HepG2 (cell line): ENCODE data around the gene PLEKHA6. TPM values are rescaled to one million over a fixed set of nuclear protein-coding genes. Genes with fewer than 3 reads are reported as not detected.

Experiments used
- ATAC-seq: fragments of 200-7000 bp; cut with Tn5 transposase; 3 replicates; pipeline ENCODE4 v1.9.1; 2020; ENCODE audit warnings: mild to moderate bottlenecking, moderate library complexity
- BruUV-seq: library from RNA; stranded (reverse); fragments of 400-500 nt; replicated peaks from 2 replicates; lab custom pipeline; 2021; lab: Mats Ljungman, UMichigan
- CTCF ChIA-PET: fragments of 300-600 bp; formaldehyde crosslinking; extraction: SDS; loops from one replicate; lab custom pipeline; 2021; ENCODE audit warnings: low total read pairs, inconsistent platforms, low intra/inter-chr PET ratio; lab: Yijun Ruan, JAX
- POLR2A ChIA-PET: fragments of 350-600 bp; sonication (Branson Sonifier 250); formaldehyde crosslinking; loops from one replicate; lab custom pipeline; 2020; ENCODE audit warnings: antibody characterized with exemption, inconsistent platforms; lab: Yijun Ruan, JAX
- DNase-seq: peaks from one replicate; pipeline ENCODE4 v3.0.0-alpha.2; 2015; ENCODE audit warnings: low spot score
- FAIRE-seq: peaks from 3 replicates; lab custom pipeline; 2011; peaks lifted over from hg19 to GRCh38; lab: Jason Lieb, UNC
- H2AFZ ChIP-seq: one replicate; pipeline ENCODE4 v1.6.1; 2011; ENCODE audit warnings: low read length, inconsistent platforms
- H3K27ac ChIP-seq: fragments of 300-600 bp; 3 replicates; pipeline ENCODE4 v1.8.0; 2011; ENCODE audit warnings: mixed run types, mild to moderate bottlenecking, mixed read lengths, low read length, inconsistent platforms; ENCODE audit not compliant: insufficient read depth; ENCODE audit errors: extremely low read length
- H3K27me3 ChIP-seq, 2 experiments: fragments of 200-600 bp in 1 of 2; 2 replicates in 1 of 2; 3 replicates in 1 of 2; pipeline versions ENCODE4 v1.6.0 to v1.8.0; 2011; ENCODE audit warnings: low read length in 2 of 2, mild to moderate bottlenecking in 2 of 2, moderate library complexity in 2 of 2, inconsistent platforms in 1 of 2; ENCODE audit not compliant: insufficient read depth in 2 of 2, control insufficient read depth in 1 of 2
- H3K36me3 ChIP-seq, 2 experiments: fragments of 200-600 bp in 1 of 2; replicated peaks in 1 of 2; 2 replicates in 1 of 2; 3 replicates in 1 of 2; pipeline versions ENCODE4 v1.5.1 to v1.8.0; 2011; ENCODE audit warnings: low read length in 2 of 2, inconsistent platforms in 1 of 2; ENCODE audit not compliant: insufficient read depth in 2 of 2, control insufficient read depth in 1 of 2
- H3K4me1 ChIP-seq: 2 replicates; pipeline ENCODE4 v1.5.1; 2012; ENCODE audit warnings: low read length, inconsistent platforms; ENCODE audit not compliant: insufficient read depth
- H3K4me2 ChIP-seq: 2 replicates; pipeline ENCODE4 v1.6.0; 2011; ENCODE audit warnings: low read depth, low read length, inconsistent platforms
- H3K4me3 ChIP-seq, 3 experiments: fragments of 200-600 bp in 1 of 3; sonication (generic), shearing (Covaris generic) in 1 of 3; replicated peaks in 1 of 3; 2 replicates each; pipeline ENCODE4 v1.5.1; 2011 to 2016; ENCODE audit warnings: low read length in 3 of 3, inconsistent platforms in 2 of 3, low read depth in 2 of 3, mild to moderate bottlenecking in 2 of 3, control low read depth in 1 of 3, mixed read lengths in 1 of 3; ENCODE audit not compliant: insufficient read depth in 1 of 3
- H3K79me2 ChIP-seq: one replicate; pipeline ENCODE4 v1.6.1; 2011; ENCODE audit warnings: low read length, inconsistent platforms; ENCODE audit not compliant: insufficient read depth
- H3K9ac ChIP-seq: 2 replicates; pipeline ENCODE4 v1.6.0; 2011; ENCODE audit warnings: mild to moderate bottlenecking, low read depth, low read length, inconsistent platforms; ENCODE audit not compliant: insufficient read depth
- H3K9me3 ChIP-seq: 2 replicates; pipeline ENCODE4 v1.5.1; 2012; ENCODE audit warnings: mild to moderate bottlenecking, low read length
- H4K20me1 ChIP-seq: 2 replicates; pipeline ENCODE4 v1.6.0; 2011; ENCODE audit warnings: inconsistent platforms, mild to moderate bottlenecking, low read length, moderate library complexity; ENCODE audit not compliant: insufficient read depth
- KAT8 ChIP-seq: IDR thresholded peaks from 2 replicates; pipeline ENCODE4 v1.6.1; 2016; ENCODE audit warnings: missing genetic modification reagents, missing compliant biosample characterization
- MAZ ChIP-seq, 2 experiments: sonication (generic) in 1 of 2; formaldehyde crosslinking in 1 of 2; IDR thresholded peaks; 2 replicates each; pipeline versions ENCODE4 v1.5.0 to v1.6.1; 2012 to 2020; ENCODE audit warnings: low read depth in 2 of 2, mild to moderate bottlenecking in 2 of 2, borderline replicate concordance in 1 of 2, improper control_type of control experiment in 1 of 2, low read length in 1 of 2, missing genetic modification reagents in 1 of 2, moderate library complexity in 1 of 2
- NR2C2 ChIP-seq: sonication (generic); formaldehyde crosslinking; IDR thresholded peaks from 2 replicates; pipeline ENCODE4 v1.4.0; 2020; ENCODE audit warnings: missing genetic modification reagents, mild to moderate bottlenecking, moderate library complexity, borderline replicate concordance
- RFXAP ChIP-seq: sonication (generic); formaldehyde crosslinking; IDR thresholded peaks from 2 replicates; pipeline ENCODE4 v1.4.0; 2020; ENCODE audit warnings: missing genetic modification reagents, borderline replicate concordance
- SETDB1 ChIP-seq: sonication (generic); formaldehyde crosslinking; IDR thresholded peaks from 2 replicates; pipeline ENCODE4 v1.5.1; 2020; ENCODE audit warnings: missing genetic modification reagents, mild to moderate bottlenecking, borderline replicate concordance
- STAG1 ChIP-seq: sonication (generic); formaldehyde crosslinking; IDR thresholded peaks from 2 replicates; pipeline ENCODE4 v1.4.0; 2020; ENCODE audit warnings: missing genetic modification reagents
- TBP ChIP-seq: sonication (generic); formaldehyde crosslinking; IDR thresholded peaks from 2 replicates; pipeline ENCODE4 v1.5.0; 2020; ENCODE audit warnings: missing genetic modification reagents
- ZBTB3 ChIP-seq: sonication (generic); formaldehyde crosslinking; IDR thresholded peaks from 2 replicates; pipeline ENCODE4 v1.4.0; 2020; ENCODE audit warnings: low read depth, mild to moderate bottlenecking, moderate library complexity, missing genetic modification reagents, borderline replicate concordance
- ZNF292 ChIP-seq: sonication (generic); formaldehyde crosslinking; IDR thresholded peaks from 2 replicates; pipeline ENCODE4 v1.8.1; 2022; ENCODE audit warnings: mild to moderate bottlenecking, low read depth, missing genetic modification reagents, borderline replicate concordance
- ZNF773 ChIP-seq: sonication (generic); formaldehyde crosslinking; IDR thresholded peaks from 2 replicates; pipeline ENCODE4 v1.4.0; 2020; ENCODE audit warnings: missing genetic modification reagents, borderline replicate concordance
- WGBS: methylation state at CpG from one replicate; pipeline ENCODE4 v1.1.6; 2017; ENCODE audit warnings: low lambda C conversion rate; 5-methylcytosine and 5-hydroxymethylcytosine counted together
- in situ Hi-C: cut with HindIII; loops from 2 replicates; pipeline ENCODE4 v1.10.0; 2017; ENCODE audit warnings: low pct_unique_long_range_greater_than_20kb; ENCODE audit not compliant: extremely low pct_ligation_motif_present
- intact Hi-C: fragments of 100-400 bp; cut with micrococcal nuclease; formaldehyde crosslinking; loops from one replicate; pipeline ENCODE4 v1.10.0; 2022; ENCODE audit not compliant: unreplicated experiment
- polyA plus RNA-seq, 8 experiments: library from polyadenylated mRNA; depleted of rRNA in 3 of 8; stranded (reverse) in 7 of 8; unstranded in 1 of 8; fragments of >200 nt; fragmentation: Illumina TruSeq in 4 of 8; extraction: Trizol in 4 of 8; gene quantifications; 2 replicates each; pipeline versions ENCODE4 v1.2.1 to v1.2.3, GENCODE V29; 2011 to 2016; ENCODE audit warnings: low read depth in 4 of 8, missing spikeins in 1 of 8, mixed read lengths in 1 of 8; ENCODE audit not compliant: insufficient read depth in 1 of 8
- total RNA-seq, 5 experiments: library from RNA; depleted of rRNA; stranded (reverse); fragments of >200 nt; fragmentation: Illumina TruSeq; extraction: Trizol; gene quantifications; 2 replicates each; pipeline ENCODE4 v1.2.3, GENCODE V29; 2016; ENCODE audit warnings: low read depth in 1 of 5
- TF ChIP-seq, protein P1 (sequence below): IDR thresholded peaks from 2 replicates; pipeline ENCODE4 v1.4.0; 2020; ENCODE audit warnings: mild to moderate bottlenecking, missing genetic modification reagents
- TF ChIP-seq, protein P2 (sequence below): sonication (generic); formaldehyde crosslinking; IDR thresholded peaks from 2 replicates; pipeline ENCODE4 v1.4.0; 2020; ENCODE audit warnings: low read depth, missing genetic modification reagents
- TF ChIP-seq, protein P3 (sequence below): sonication (generic); formaldehyde crosslinking; IDR thresholded peaks from 2 replicates; pipeline ENCODE4 v1.4.0; 2020; ENCODE audit warnings: missing genetic modification reagents, borderline replicate concordance

Gene PLEKHA6
- total and polyA plus RNA-seq, 2 of the 13 experiments (the other 11 are each of a cell fraction or from before 2014, with no cell fraction given) = 5.3 to 11.4 TPM

DNA sequence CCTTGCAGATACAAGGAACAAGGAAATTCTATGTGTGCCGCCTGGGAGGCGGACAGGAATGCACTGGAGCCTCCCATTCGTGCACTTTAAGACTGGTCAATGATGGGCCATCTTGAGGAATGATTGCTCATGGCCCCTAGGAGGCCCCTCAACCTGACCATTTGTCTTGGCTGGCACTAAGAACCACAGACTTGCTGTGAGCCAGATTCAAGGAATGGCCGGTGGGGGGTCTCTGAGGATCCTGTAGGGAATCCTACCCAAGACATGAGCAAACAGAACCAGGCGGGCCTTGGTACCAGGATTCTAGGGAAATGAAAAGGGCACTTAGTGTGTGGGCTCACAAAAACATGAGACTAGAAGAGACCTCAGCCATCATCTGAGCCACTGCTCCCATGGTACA, 117.8 kb downstream of the PLEKHA6 start (continued):
- TF ChIP-seq, protein P1, sequence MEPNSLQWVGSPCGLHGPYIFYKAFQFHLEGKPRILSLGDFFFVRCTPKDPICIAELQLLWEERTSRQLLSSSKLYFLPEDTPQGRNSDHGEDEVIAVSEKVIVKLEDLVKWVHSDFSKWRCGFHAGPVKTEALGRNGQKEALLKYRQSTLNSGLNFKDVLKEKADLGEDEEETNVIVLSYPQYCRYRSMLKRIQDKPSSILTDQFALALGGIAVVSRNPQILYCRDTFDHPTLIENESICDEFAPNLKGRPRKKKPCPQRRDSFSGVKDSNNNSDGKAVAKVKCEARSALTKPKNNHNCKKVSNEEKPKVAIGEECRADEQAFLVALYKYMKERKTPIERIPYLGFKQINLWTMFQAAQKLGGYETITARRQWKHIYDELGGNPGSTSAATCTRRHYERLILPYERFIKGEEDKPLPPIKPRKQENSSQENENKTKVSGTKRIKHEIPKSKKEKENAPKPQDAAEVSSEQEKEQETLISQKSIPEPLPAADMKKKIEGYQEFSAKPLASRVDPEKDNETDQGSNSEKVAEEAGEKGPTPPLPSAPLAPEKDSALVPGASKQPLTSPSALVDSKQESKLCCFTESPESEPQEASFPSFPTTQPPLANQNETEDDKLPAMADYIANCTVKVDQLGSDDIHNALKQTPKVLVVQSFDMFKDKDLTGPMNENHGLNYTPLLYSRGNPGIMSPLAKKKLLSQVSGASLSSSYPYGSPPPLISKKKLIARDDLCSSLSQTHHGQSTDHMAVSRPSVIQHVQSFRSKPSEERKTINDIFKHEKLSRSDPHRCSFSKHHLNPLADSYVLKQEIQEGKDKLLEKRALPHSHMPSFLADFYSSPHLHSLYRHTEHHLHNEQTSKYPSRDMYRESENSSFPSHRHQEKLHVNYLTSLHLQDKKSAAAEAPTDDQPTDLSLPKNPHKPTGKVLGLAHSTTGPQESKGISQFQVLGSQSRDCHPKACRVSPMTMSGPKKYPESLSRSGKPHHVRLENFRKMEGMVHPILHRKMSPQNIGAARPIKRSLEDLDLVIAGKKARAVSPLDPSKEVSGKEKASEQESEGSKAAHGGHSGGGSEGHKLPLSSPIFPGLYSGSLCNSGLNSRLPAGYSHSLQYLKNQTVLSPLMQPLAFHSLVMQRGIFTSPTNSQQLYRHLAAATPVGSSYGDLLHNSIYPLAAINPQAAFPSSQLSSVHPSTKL (CRISPR knock-in tag) = no peak
- TF ChIP-seq KAT8 (CRISPR knock-in tag) = no peak
- TF ChIP-seq RFXAP = no peak
- no peak for TF ChIP-seq MAZ (IDR thresholded peaks at IDR 0.05; ENCODE audit: borderline replicate concordance, low read depth, low read length)
- no peak for TF ChIP-seq MAZ (CRISPR knock-in tag; IDR thresholded peaks at IDR 0.05; ENCODE audit: low read depth)
- TF ChIP-seq SETDB1 = no peak
- TF ChIP-seq ZNF292 (CRISPR knock-in tag) = no peak
- TF ChIP-seq ZBTB3 = no peak
- TF ChIP-seq TBP = no peak

DNA sequence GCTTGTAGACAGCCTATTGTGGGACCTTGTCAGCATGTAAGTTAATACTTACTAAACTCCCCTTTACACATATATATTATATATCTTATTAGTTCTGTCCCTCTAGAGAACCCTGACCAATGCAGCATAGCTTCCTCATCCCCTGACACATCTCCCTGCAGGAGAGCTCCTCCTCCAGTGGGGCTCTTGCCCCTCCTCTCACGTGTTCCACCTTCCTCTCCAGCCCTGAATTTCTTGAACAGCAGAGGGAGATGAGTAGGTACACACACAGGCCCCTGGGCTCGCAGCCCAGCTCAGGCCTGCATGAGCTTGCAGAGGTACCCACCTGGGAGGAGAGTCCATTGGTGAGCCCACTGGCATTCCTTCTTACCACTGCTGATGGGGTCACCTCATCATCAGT, 118.7 kb downstream of the PLEKHA6 start:
- Histone ChIP-seq H3K4me2 (no peak overlapping the region), H3K4me1 (no peaks in the 10 kb centered on the region), H3K27ac (no peak overlapping the region), H3K9me3 (no peaks in the 10 kb centered on the region), H4K20me1 (no peaks in the 10 kb centered on the region), H2AFZ (no peak overlapping the region), H3K79me2 (no peaks in the 10 kb centered on the region), H3K4me3 (no peak overlapping the region), H3K9ac (no peak overlapping the region), H3K36me3 (peaks cover 7 to 12% of the 10 kb centered on the region in 2 experiments; a peak in 2 of 5 replicates), H3K27me3 (no peaks in the 10 kb centered on the region)
- DNase-seq (no peak), FAIRE-seq (no peak), ATAC-seq (no peak; the same call in 2 of the 3 replicates)
- intact Hi-C loops (no loop called here), in situ Hi-C loops (no loop called here)
- CTCF ChIA-PET = no interaction called here
- no TSS peak for BruUV-seq
- POLR2A ChIA-PET = no interaction called here
- 92% methylated on average over 2 of the region's 2 CpGs for WGBS
- TF ChIP-seq STAG1 (CRISPR knock-in tag) (no peak), NR2C2 (no peak), ZNF773 (CRISPR knock-in tag) (no peak)
- TF ChIP-seq, protein P2, sequence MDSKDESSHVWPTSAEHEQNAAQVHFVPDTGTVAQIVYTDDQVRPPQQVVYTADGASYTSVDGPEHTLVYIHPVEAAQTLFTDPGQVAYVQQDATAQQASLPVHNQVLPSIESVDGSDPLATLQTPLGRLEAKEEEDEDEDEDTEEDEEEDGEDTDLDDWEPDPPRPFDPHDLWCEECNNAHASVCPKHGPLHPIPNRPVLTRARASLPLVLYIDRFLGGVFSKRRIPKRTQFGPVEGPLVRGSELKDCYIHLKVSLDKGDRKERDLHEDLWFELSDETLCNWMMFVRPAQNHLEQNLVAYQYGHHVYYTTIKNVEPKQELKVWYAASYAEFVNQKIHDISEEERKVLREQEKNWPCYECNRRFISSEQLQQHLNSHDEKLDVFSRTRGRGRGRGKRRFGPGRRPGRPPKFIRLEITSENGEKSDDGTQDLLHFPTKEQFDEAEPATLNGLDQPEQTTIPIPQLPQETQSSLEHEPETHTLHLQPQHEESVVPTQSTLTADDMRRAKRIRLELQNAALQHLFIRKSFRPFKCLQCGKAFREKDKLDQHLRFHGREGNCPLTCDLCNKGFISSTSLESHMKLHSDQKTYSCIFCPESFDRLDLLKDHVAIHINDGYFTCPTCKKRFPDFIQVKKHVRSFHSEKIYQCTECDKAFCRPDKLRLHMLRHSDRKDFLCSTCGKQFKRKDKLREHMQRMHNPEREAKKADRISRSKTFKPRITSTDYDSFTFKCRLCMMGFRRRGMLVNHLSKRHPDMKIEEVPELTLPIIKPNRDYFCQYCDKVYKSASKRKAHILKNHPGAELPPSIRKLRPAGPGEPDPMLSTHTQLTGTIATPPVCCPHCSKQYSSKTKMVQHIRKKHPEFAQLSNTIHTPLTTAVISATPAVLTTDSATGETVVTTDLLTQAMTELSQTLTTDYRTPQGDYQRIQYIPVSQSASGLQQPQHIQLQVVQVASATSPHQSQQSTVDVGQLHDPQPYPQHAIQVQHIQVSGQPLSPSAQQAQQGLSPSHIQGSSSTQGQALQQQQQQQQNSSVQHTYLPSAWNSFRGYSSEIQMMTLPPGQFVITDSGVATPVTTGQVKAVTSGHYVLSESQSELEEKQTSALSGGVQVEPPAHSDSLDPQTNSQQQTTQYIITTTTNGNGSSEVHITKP (CRISPR knock-in tag) = no peak
- TF ChIP-seq, protein P3, sequence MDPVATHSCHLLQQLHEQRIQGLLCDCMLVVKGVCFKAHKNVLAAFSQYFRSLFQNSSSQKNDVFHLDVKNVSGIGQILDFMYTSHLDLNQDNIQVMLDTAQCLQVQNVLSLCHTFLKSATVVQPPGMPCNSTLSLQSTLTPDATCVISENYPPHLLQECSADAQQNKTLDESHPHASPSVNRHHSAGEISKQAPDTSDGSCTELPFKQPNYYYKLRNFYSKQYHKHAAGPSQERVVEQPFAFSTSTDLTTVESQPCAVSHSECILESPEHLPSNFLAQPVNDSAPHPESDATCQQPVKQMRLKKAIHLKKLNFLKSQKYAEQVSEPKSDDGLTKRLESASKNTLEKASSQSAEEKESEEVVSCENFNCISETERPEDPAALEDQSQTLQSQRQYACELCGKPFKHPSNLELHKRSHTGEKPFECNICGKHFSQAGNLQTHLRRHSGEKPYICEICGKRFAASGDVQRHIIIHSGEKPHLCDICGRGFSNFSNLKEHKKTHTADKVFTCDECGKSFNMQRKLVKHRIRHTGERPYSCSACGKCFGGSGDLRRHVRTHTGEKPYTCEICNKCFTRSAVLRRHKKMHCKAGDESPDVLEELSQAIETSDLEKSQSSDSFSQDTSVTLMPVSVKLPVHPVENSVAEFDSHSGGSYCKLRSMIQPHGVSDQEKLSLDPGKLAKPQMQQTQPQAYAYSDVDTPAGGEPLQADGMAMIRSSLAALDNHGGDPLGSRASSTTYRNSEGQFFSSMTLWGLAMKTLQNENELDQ (CRISPR knock-in tag) = no peak
